MM.1S (cell line): ENCODE results near the gene CREG1.
"Not testable (repeated sequence)": the region's sequence is repeated elsewhere in the genome, so short reads cannot be mapped to it uniquely, and the experiment has no call there.

ENCODE experiments used
- DNase-seq: peaks from one replicate; pipeline ENCODE4 v3.0.0-alpha.2; 2015
- H2AFZ ChIP-seq: fragments of 300-600 bp; sonication (generic); 2 replicates; pipeline ENCODE4 v1.6.0; 2016; ENCODE audit warnings: antibody characterized with exemption, low read length
- H3F3A ChIP-seq: fragments of 300-600 bp; sonication (generic); 2 replicates; pipeline ENCODE4 v1.6.1; 2016; ENCODE audit warnings: mild to moderate bottlenecking, antibody characterized with exemption, low read length, moderate library complexity, mixed read lengths; ENCODE audit not compliant: insufficient read depth
- H3K27ac ChIP-seq: fragments of 300-600 bp; sonication (generic); 2 replicates; pipeline ENCODE4 v1.5.1; 2016; ENCODE audit warnings: mild to moderate bottlenecking, low read length
- H3K27me3 ChIP-seq: fragments of 300-600 bp; sonication (generic); replicated peaks from 2 replicates; pipeline ENCODE4 v1.6.0; 2016; ENCODE audit warnings: low read length; ENCODE audit not compliant: insufficient read depth
- H3K36me3 ChIP-seq: fragments of 300-600 bp; sonication (generic); replicated peaks from 2 replicates; pipeline ENCODE4 v1.6.1; 2016; ENCODE audit warnings: mild to moderate bottlenecking, low read length, mixed read lengths; ENCODE audit not compliant: insufficient read depth
- H3K4me1 ChIP-seq: fragments of 300-600 bp; sonication (generic); 2 replicates; pipeline ENCODE4 v1.6.1; 2016; ENCODE audit warnings: low read length, mixed read lengths
- H3K4me2 ChIP-seq: fragments of 300-600 bp; sonication (generic); 2 replicates; pipeline ENCODE4 v1.6.0; 2016; ENCODE audit warnings: low read depth, low read length
- H3K4me3 ChIP-seq: fragments of 300-600 bp; sonication (generic); 2 replicates; pipeline ENCODE4 v1.5.1; 2016; ENCODE audit warnings: low read length, mixed read lengths
- H3K79me2 ChIP-seq: fragments of 300-600 bp; sonication (generic); 2 replicates; pipeline ENCODE4 v1.6.1; 2016; ENCODE audit warnings: mixed run types, low read length, mixed read lengths
- H3K9ac ChIP-seq: fragments of 300-600 bp; sonication (generic); 2 replicates; pipeline ENCODE4 v1.6.1; 2016; ENCODE audit warnings: low read length, mixed read lengths
- H3K9me2 ChIP-seq: fragments of 300-600 bp; sonication (generic); replicated peaks from 2 replicates; pipeline ENCODE4 v1.6.1; 2016; ENCODE audit warnings: mild to moderate bottlenecking, low read length, mixed read lengths; ENCODE audit not compliant: insufficient read depth
- H3K9me3 ChIP-seq: fragments of 300-600 bp; sonication (generic); replicated peaks from 2 replicates; pipeline ENCODE4 v1.6.1; 2016; ENCODE audit warnings: mild to moderate bottlenecking, low read length, mixed read lengths; ENCODE audit not compliant: insufficient read depth
- H4K20me1 ChIP-seq: fragments of 300-600 bp; sonication (generic); 2 replicates; pipeline ENCODE4 v1.6.1; 2016; ENCODE audit warnings: mild to moderate bottlenecking, low read length, moderate library complexity, mixed read lengths; ENCODE audit not compliant: insufficient read depth
- EZH2 ChIP-seq: fragments of 300-600 bp; sonication (generic); optimal IDR thresholded peaks from 2 replicates; pipeline ENCODE3; 2017; ENCODE audit warnings: low read depth, mild to moderate bottlenecking, antibody characterized with exemption, low read length, mixed read lengths
- EZH2phosphoT487 ChIP-seq: fragments of 300-600 bp; sonication (generic); IDR thresholded peaks from 2 replicates; pipeline ENCODE4 v1.6.1; 2018; ENCODE audit warnings: antibody characterized with exemption, low read length
- TF ChIP-seq, protein P1 (sequence below): fragments of 300-600 bp; sonication (generic); IDR thresholded peaks from 2 replicates; pipeline ENCODE4 v1.5.1; 2016; ENCODE audit warnings: antibody characterized with exemption, low read length, mixed read lengths

CREG1 gene

DNA sequence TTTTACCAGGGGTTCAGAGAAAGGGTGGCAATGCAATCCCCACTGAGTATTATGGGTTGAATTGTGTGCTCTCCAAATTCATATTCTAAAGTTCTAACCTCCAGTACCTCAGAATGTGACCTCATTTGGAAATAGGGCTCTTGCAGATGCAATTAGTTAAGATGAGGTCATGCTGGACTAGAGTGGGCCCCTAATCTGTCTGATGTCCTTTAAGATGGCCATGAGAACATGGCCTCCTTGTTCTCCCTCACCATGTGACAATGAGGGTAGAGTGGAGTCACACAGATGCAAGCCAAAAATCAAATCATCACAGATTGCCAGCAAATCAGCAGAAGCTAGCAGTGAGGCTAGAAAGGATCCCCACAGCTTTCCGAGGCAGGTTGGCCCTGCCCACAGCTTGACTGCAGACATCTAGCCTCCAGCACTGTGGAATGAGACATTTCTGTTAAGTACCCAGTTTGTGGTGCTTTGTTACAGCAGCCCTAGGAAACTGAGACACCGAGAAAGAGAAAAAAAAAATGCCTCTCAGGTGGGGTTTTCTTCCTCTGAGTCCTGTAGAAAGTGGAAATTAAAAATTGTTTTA lies 25.5 kb upstream of the CREG1 start:
- H3F3A ChIP-seq, result no peaks in the 10 kb centered on the region
- H4K20me1 ChIP-seq, result no peaks in the 10 kb centered on the region
- no peaks in the 10 kb centered on the region for H3K79me2 ChIP-seq
- H3K27ac ChIP-seq, result no peak overlapping the region
- no peak for DNase-seq
- TF ChIP-seq EZH2phosphoT487, result no peak
- TF ChIP-seq EZH2, result no peak
- TF ChIP-seq, protein P1, sequence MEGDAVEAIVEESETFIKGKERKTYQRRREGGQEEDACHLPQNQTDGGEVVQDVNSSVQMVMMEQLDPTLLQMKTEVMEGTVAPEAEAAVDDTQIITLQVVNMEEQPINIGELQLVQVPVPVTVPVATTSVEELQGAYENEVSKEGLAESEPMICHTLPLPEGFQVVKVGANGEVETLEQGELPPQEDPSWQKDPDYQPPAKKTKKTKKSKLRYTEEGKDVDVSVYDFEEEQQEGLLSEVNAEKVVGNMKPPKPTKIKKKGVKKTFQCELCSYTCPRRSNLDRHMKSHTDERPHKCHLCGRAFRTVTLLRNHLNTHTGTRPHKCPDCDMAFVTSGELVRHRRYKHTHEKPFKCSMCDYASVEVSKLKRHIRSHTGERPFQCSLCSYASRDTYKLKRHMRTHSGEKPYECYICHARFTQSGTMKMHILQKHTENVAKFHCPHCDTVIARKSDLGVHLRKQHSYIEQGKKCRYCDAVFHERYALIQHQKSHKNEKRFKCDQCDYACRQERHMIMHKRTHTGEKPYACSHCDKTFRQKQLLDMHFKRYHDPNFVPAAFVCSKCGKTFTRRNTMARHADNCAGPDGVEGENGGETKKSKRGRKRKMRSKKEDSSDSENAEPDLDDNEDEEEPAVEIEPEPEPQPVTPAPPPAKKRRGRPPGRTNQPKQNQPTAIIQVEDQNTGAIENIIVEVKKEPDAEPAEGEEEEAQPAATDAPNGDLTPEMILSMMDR, result no peak
- H3K9me3 ChIP-seq, result no peaks in the 10 kb centered on the region
- H3K4me1 ChIP-seq, result no peaks in the 10 kb centered on the region
- no peaks in the 10 kb centered on the region for H3K36me3 ChIP-seq
- no peak overlapping the region for H2AFZ ChIP-seq
- no peaks in the 10 kb centered on the region for H3K9me2 ChIP-seq
- H3K4me2 ChIP-seq, result no peak overlapping the region
- H3K27me3 ChIP-seq, result no peaks in the 10 kb centered on the region
- no peak overlapping the region for H3K4me3 ChIP-seq
- H3K9ac ChIP-seq, result no peak overlapping the region

DNA sequence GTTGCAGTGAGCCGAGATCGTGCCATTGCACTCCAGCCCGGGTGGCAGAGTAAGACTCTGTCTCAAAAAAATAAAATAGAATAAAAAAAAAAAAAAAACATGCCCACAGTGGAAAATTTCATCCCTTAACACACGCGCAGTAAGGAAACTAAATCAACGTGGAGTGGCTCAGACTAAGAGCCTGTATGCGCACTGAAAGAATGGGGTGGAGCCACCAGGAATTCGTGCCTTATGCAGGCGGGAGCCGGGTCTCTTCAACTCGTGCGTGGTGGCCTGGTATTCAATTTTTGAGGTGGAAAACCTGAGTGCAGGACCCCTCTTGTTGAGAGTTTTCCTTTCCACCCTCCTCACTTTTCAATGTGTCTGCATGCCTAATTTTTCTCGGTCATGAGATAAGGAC lies 22.1 kb upstream of the CREG1 start:
- Histone ChIP-seq H3K9me2 (no peaks in the 10 kb centered on the region), H3K27ac (no peak overlapping the region), H3K4me2 (no peak overlapping the region), H3K9ac (no peak overlapping the region), H3K4me1 (no peaks in the 10 kb centered on the region), H3K79me2 (no peaks in the 10 kb centered on the region), H2AFZ (no peak overlapping the region), H3K9me3 (no peaks in the 10 kb centered on the region), H3F3A (no peaks in the 10 kb centered on the region), H3K4me3 (no peak overlapping the region), H3K36me3 (no peaks in the 10 kb centered on the region), H4K20me1 (no peaks in the 10 kb centered on the region), H3K27me3 (no peaks in the 10 kb centered on the region)
- no peak for DNase-seq
- TF ChIP-seq EZH2 (no peak), EZH2phosphoT487 (no peak)
- TF ChIP-seq, protein P1, result no peak

DNA sequence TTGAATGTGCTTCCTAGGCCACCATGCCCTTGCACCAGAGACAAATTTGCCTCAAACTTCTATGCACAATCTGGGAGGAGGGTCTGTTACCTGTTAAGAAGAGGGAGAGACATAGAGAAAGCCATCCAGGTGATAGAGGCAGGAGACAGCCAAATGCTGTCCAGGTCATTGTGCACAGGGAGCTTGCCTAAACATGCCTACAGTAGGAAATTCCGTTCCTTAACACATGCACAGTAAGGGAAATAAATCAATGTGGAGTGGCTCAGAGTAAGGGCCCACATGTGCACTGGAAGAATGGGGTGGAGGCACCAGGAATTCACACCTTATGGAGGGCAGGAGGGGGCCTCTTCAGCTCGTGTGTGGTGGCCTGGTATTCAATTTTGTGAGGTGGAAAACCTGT lies 19.5 kb upstream of the CREG1 start:
- TF ChIP-seq, protein P1, result no peak
- no peak for TF ChIP-seq EZH2
- TF ChIP-seq EZH2phosphoT487, result no peak
- no peaks in the 10 kb centered on the region for H3K79me2 ChIP-seq
- DNase-seq, result no peak
- no peaks in the 10 kb centered on the region for H3K27me3 ChIP-seq
- H3K27ac ChIP-seq, result no peak overlapping the region
- H3K9me2 ChIP-seq, result no peaks in the 10 kb centered on the region
- no peak overlapping the region for H3K4me3 ChIP-seq
- H3K9ac ChIP-seq, result no peak overlapping the region
- no peak overlapping the region for H2AFZ ChIP-seq
- no peaks in the 10 kb centered on the region for H3K9me3 ChIP-seq
- no peaks in the 10 kb centered on the region for H4K20me1 ChIP-seq
- no peak overlapping the region for H3K4me2 ChIP-seq
- no peaks in the 10 kb centered on the region for H3K4me1 ChIP-seq
- H3F3A ChIP-seq, result no peaks in the 10 kb centered on the region
- no peaks in the 10 kb centered on the region for H3K36me3 ChIP-seq

DNA sequence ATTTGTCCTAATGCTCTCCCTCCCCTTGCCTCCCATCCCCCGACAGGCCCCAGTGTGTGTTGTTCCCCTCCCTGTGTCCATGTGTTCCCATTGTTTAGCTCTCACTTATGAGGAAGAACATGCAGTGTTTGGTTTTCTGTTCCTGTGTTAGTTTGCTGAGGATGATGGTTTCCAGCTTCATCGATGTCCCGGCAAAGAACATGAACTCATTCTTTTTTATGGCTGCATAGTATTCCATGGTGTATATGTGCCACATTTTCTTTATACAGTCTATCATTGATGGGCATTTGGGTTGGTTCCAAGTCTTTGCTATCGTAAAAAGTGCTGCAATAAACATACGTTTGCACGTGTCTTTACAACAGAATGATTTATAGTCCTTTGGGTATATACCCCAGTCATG lies 17.1 kb upstream of the CREG1 start:
- H3K79me2 ChIP-seq, H3K36me3 ChIP-seq, H3K4me2 ChIP-seq, H3K9ac ChIP-seq, H3K27ac ChIP-seq, H3K4me1 ChIP-seq, H3K4me3 ChIP-seq, H4K20me1 ChIP-seq, H3K27me3 ChIP-seq, H3F3A ChIP-seq, H3K9me2 ChIP-seq, DNase-seq, H2AFZ ChIP-seq, H3K9me3 ChIP-seq: not testable (repeated sequence)
